HG03045 (cell line): ENCODE measurements around the gene ADAR.

ENCODE experiments used
- ATAC-seq: cut with Tn5 transposase; IDR thresholded peaks from one replicate; pipeline ENCODE4 v1.9.1; 2021; ENCODE audit warnings: mild to moderate bottlenecking, moderate library complexity; ENCODE audit not compliant: unreplicated experiment

ADAR gene

DNA sequence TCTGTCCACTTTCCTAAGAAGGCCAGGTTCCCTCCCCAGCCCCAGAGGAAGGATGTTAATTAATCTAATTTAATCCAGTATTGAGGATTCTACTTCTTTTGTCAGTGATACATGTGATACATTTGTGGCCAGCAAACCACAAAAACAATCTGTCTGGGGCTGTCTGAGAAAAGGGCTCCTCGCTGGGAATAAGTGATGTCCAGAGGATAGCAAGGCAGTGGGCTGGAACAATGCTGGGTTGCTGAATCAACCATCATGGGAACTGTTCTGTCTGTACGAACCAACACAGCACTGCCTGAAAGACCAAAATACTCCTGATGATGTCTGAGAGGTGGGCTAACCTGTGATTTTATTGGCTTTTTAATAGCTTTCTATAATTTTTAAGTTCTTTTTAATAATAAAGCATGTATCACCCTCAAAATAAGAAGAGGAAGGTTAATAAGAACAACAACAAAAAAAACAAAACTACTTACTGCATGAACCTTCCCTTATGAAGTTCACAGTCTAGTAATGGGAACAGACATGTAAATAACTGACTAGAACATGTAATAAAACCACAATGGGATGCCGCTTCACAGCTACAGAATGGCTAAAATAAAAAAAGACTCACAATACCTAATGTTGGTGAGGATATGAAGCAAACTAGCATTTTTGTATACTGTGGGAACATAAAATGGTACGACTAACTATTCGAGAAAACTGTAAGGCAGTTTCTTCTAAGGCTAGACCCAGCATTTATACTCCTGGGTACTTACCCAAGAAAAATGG is 11.4 kb upstream of the ADAR start:
- ATAC-seq, result no peak

DNA sequence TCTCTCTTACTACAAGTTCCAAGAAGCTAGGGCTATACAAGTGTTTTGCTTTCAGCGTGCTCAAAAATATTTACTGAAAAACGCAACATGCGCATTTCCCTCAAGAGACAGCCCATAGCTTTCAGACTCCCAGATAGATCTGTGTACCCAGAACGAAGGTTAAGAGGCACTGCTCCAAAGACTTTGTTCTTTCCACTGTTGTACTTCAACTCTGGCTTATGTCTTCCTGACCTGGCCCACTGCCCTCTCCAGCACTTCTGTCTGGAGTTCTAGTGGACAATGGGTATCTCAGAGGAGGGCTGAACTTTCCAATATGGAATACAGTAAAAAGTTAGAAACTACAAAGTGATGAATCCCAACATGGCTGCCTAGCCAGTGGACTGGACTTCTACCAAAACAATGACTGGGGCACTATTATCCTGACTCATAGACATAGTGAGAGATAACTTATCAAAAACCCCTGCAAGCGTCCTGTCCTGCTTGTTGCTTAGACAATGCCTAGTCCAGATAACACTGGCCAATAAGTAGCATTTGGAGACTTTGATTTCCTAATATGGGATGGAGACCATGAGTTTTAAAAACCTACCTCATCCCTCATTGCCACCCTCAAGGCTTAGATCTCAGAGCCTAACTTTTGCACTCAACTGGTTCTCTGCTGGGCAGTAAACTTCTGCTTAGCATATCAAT is 8.8 kb upstream of the ADAR start:
- no peak for ATAC-seq

DNA sequence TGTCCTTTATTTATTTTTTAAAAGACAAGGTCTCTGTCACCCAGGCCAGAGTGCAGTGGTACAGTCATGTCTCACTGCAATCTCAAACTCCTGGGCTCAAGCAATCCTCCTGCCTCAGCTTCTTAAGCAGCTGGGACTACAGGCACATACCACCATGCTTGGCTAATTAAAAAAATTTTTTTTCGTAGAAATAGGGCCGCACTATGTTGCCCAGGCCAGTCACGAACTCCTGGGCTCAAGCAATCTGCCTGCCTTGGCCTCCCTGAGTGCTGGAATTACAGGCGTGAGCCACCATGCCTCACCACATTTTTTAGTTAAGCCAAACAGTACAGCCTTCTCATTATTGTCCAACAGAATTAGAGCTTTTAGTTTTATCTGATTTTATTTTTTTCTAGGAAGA is 7.4 kb upstream of the ADAR start:
- no peak for ATAC-seq

DNA sequence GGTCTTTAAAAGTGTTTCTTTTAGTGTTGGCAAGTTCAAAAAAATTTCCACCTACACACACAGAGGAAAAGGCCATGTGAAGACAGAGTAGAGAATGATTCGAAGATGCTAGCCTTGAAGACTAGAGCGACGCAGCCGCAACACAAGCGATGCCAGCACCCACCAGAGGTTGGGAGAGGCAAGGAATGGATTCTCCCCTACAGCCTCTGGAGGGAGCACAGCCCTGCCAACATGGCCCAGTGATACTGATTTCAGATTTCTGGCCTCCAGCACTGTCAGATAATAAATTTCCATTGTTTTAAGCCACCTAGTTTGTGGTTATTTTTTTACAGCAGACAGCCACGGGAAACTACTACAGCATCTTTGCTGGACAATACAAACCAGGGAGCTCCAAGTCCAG is 6.9 kb upstream of the ADAR start:
- no peak for ATAC-seq

DNA sequence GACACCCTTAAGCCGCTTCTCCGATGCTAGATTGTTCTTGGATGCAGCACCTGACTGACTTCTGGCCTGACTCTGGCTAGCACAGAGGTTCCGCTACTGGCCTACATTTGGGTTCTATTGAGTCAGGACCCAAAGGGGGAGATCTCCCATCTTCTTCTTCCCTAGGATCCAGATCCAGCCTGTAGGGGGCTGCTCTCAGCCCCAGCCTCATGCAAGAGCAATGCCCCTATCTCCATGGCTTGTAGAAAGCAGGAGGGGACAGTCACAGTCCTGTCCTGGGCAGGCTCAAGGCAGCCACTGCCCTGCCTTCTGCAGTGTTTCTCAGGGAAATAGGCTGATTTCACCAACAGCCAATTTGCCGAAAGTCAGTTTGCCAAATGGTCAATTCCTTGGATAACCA is 6.3 kb upstream of the ADAR start:
- ATAC-seq, result no peak

DNA sequence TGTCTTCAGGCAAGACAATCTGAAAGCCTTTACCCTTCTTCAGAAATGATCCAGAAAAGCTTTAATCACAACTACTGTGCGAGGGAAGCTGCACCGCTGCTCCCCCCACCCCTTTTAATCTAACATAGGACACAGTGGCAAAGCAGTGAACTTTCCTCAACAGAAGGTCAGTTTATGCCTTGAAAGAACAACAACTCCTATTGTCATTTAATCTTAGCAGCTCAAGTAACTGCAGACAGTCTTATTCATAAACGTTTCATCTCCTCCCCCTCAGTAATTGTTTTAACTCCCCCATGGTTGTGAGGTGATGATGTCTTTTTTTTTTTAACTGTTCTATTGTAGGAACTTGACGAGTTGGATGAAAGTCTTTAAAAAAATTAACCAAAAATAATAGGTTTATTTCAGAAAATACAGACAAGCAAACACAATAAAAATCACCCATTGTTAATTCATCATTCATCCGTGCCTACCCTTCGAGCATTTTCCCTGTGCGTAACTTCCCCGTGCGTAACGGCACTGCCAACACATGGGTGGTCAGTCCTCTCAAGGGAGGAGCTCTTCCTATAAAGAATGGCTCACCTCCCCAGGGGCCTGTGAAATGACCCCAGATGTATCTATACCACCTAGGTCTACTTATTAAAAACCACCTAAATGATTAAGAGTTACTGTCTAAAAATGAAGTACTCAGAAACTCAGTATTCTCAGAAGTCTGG is 3.3 kb upstream of the ADAR start:
- no peak for ATAC-seq

- no peak for ATAC-seq
These were observed 1.7 kb upstream of the ADAR start for GRCh38 chr1:154609398-154610380.

DNA sequence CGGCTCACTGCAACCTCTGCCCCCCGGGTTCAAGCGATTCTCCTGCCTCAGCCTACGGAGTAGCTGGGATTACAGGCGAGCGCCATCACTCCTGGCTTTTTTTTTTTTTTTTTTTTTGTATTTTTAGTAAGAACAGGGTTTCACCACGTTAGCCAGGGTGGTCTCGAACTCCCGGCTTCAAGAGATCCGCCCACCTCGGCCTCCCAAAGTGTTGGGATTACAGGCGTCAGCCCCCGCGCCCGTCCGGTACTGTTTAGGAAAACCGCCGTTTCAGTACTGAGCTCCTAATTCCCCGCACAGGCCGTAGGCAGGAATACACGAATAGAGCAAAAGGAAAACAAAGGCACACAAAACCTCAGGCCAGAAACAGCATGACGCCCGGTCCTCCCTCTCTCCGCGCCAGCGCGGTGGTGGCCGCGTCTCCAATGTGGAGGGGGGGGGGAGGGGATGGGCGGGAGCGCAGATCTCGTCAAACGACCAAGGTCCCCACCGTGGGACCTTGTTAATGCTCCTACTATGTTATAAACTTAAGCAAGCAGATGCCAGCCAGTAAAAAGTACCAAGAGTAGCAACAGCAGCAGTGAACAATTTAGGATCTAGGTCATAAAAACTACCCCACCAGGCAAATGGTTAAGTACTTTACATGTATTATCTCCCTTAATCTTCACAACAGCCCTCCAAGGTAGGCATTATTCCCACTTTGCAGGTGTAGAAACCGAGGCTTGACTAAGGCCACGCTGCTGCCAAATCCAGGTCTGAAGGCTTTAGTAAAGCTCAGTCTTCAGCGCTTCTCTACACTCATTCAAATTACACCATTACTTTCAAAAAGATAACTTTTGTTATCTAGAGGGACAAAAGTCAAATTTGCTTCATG is 648 bp upstream of the ADAR start:
- ATAC-seq, result no peak

- no peak for ATAC-seq
These were observed 829 bp downstream of the ADAR start for GRCh38 chr1:154607106-154607608.

- no peak for ATAC-seq
These were observed 2.5 kb downstream of the ADAR start for GRCh38 chr1:154605534-154605933.

DNA sequence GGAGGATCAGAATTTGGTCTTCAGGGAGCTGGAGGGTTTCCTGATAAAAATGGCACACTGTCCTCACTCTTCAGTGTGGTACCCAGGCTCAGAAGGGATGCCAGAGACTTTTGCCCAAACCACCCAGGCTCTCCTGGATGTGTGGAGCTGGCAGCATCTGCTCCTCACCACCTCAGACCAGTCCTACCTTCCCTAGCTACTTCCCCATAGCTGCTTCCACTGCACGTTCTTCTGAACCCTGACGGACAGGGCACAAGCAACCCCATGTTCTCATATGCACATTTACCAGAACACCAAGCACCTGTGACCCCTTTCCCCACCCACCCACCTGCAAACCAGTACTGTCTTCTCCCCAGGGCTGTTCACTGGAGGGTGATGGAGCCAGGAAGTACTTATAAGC is 4.7 kb downstream of the ADAR start:
- ATAC-seq, result no peak

DNA sequence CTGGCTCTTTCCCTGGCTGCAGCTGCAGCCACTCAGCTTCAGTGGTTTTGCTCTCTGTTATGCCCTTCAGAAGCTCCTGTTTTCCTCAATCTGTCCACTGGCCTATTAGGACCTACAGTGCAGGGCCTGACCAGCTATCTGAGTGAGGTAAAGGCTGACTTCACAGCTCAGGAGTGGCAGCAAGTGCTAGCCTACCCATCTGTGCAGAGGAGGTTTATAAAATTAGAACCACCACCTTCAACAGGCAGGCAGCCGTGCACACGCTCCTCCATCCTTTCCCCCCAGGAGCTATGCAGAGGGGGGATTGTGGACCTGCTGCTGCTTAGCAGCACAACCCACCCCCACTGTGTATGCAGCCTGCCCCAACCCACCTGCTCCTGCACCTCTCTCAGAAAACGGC is 8.3 kb downstream of the ADAR start:
- no peak for ATAC-seq

GRCh38 chr1:154598871-154599635 is 8.9 kb downstream of the ADAR start:
- no peak for ATAC-seq

GRCh38 chr1:154595621-154596020 is 12.4 kb downstream of the ADAR start:
- ATAC-seq, result no peak

DNA sequence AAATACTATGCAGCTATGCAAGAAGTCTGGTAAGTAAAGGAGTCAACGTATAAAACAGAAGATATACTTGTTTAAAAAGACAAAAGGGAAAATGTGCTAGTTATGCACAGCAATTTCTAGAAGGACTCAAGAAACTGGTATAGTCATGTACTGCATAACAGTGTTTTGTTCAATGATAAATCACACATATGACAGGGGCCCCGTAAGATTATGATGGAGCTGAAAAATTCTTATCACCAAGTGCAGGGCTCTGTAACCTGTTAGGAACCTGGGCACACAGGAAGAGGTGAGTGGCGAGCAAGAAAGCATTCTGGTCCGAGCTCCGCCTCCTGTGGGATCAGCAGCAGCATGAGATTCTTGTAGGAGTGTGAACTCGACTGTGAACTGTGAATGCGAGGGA is 13.2 kb downstream of the ADAR start:
- ATAC-seq, result no peak

DNA sequence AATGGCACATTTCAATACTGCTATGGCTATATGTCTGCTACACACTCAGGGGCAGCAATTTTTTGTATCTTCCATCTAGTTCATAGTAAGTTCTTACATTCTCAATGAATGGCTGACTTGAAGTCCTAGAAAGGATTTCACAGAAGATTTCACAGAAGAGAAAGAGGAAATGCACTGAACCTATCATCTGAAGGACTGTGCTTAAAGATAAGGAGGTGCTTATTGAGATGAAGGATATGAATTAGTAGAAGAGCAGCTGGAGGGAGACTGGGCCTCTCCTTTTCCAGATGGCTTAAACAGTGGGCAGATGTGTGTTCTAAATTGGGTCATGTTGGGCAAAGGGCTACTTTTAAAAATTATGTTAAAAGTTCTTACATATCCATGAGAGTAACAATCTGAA is 14.6 kb downstream of the ADAR start:
- no peak for ATAC-seq

DNA sequence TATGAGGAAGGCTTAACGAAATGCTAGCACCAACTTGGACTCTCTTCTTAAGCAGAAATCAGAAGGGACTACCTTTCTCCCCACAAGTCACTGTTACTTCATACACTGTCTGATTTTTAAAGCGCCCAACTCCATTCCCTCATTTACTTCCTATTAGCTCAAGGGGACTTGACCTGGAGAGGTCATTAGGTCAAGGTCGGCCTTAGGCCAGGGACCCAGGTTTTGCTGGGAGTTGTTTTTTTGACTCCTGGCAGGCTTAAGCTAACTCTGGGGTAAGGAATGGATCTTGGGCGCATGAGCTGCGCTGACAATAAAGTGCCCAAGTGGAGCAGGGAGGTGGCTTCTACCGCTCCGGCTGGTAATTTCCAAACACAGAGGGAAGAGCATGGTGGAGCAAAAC is 16.8 kb downstream of the ADAR start:
- no peak for ATAC-seq

DNA sequence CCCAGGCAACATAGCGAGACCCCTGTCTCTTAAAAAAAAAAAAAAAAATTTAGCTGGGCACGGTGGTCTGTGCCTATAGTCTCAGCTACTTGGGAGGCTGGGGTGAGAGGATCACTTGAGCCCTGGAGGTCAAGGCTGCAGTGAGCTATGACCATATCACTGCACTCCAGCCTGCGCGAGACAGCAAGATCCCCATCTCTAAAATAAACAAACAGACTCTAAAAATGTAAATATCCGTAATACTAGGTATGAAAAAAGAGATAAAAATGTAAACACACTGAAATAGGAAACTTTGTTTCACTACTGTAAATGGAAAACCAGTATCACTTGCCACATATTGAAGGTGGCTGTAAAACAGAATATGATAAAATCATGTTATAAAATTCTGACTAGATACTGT is 17.2 kb downstream of the ADAR start:
- ATAC-seq, result no peak

DNA sequence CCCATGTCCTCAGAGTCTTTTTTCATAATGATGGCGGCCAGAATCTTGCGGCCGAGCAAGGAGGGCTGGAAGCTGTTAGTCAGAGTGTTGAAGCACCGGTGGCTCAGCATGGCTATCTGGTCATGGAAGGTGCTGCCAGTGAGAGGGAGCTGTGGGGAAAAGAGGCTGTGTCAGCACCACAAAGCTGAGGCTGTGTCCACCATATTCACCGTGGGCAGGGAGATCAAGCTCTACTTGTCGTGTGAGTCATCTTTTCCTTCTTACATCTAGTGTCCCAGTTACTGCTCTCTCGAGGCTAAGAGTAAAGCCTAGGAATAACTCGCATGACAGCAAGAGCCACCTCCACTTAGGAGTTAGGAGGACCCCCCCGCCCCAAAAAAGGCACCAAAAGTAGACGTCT is 18.2 kb downstream of the ADAR start:
- no peak for ATAC-seq
